WTC11 (cell line): Measurements from ENCODE around the gene ISL2. TPM values are rescaled to one million over a fixed set of nuclear protein-coding genes. Genes with fewer than 3 reads are reported as not detected.

ENCODE experiments used
- ATAC-seq: fragments of 200-7000 bp; cut with Tn5 transposase; 2 replicates; pipeline ENCODE4 v1.10.0; 2021; ENCODE audit warnings: mild to moderate bottlenecking, moderate library complexity
- CTCF ChIA-PET: fragments of 300-600 bp; sonication (Branson Sonifier 250); formaldehyde crosslinking; loops from one replicate; lab custom pipeline; 2021; ENCODE audit warnings: antibody characterized with exemption; lab: Charles Lee
- POLR2A ChIA-PET: fragments of 350-600 bp; sonication (Branson Sonifier 250); formaldehyde crosslinking; loops from one replicate; lab custom pipeline; 2021; ENCODE audit warnings: antibody characterized with exemption; lab: Charles Lee
- DNase-seq: peaks from one replicate; pipeline ENCODE4 v3.0.0; 2021; ENCODE audit warnings: low spot score
- H3K27ac Mint-ChIP-seq: 2 replicates; pipeline ENCODE4 v1.8.0; 2021; ENCODE audit warnings: mixed read lengths
- H3K27me3 Mint-ChIP-seq: 2 replicates; pipeline ENCODE4 v1.8.0; 2021; ENCODE audit warnings: low read depth, mild to moderate bottlenecking, moderate library complexity, mixed read lengths
- H3K36me3 Mint-ChIP-seq: 2 replicates; pipeline ENCODE4 v1.8.0; 2021; ENCODE audit warnings: mixed read lengths
- H3K4me1 Mint-ChIP-seq: 2 replicates; pipeline ENCODE4 v1.8.0; 2022; ENCODE audit warnings: mixed read lengths
- H3K4me3 Mint-ChIP-seq: 2 replicates; pipeline ENCODE4 v1.8.0; 2021; ENCODE audit warnings: mild to moderate bottlenecking, moderate library complexity, mixed read lengths
- H3K9me3 Mint-ChIP-seq: 2 replicates; pipeline ENCODE4 v1.8.0; 2021; ENCODE audit warnings: mixed read lengths
- ARID4B ChIP-seq: sonication (generic); formaldehyde crosslinking; IDR thresholded peaks from 2 replicates; pipeline ENCODE4 v1.8.0; 2023; ENCODE audit warnings: missing genetic modification reagents, mild to moderate bottlenecking, borderline replicate concordance
- ATF1 ChIP-seq: sonication (generic); formaldehyde crosslinking; IDR thresholded peaks from 2 replicates; pipeline ENCODE4 v1.8.1; 2023; ENCODE audit warnings: mild to moderate bottlenecking, moderate library complexity, missing genetic modification reagents
- ATF2 ChIP-seq: sonication (generic); formaldehyde crosslinking; IDR thresholded peaks from 2 replicates; pipeline ENCODE4 v1.8.1; 2022; ENCODE audit warnings: low read depth, missing genetic modification reagents, borderline replicate concordance
- CBFB ChIP-seq: sonication (generic); formaldehyde crosslinking; IDR thresholded peaks from 2 replicates; pipeline ENCODE4 v1.8.1; 2022; ENCODE audit warnings: mild to moderate bottlenecking, low read depth, missing genetic modification reagents
- CDX4 ChIP-seq: fragments of 250-450 bp; sonication (Bioruptor Pico); IDR thresholded peaks from 2 replicates; pipeline ENCODE4 v1.9.0; 2021; ENCODE audit warnings: moderate library complexity, mild to moderate bottlenecking, inconsistent platforms, borderline replicate concordance
- FOXP1 ChIP-seq: sonication (generic); formaldehyde crosslinking; IDR thresholded peaks from 2 replicates; pipeline ENCODE4 v1.8.0; 2022; ENCODE audit warnings: missing genetic modification reagents, mild to moderate bottlenecking, moderate library complexity, borderline replicate concordance
- IRF1 ChIP-seq: sonication (generic); formaldehyde crosslinking; IDR thresholded peaks from 2 replicates; pipeline ENCODE4 v1.8.0; 2023; ENCODE audit warnings: missing genetic modification reagents
- TEAD4 ChIP-seq: sonication (generic); formaldehyde crosslinking; IDR thresholded peaks from 2 replicates; pipeline ENCODE4 v1.8.0; 2022; ENCODE audit warnings: mild to moderate bottlenecking, missing genetic modification reagents
- USF1 ChIP-seq: sonication (generic); formaldehyde crosslinking; IDR thresholded peaks from 2 replicates; pipeline ENCODE4 v1.8.0; 2022; ENCODE audit warnings: mild to moderate bottlenecking, missing genetic modification reagents
- ZBTB43 ChIP-seq: sonication (generic); formaldehyde crosslinking; IDR thresholded peaks from 2 replicates; pipeline ENCODE4 v1.8.1; 2023; ENCODE audit warnings: mild to moderate bottlenecking, missing genetic modification reagents
- ZNF281 ChIP-seq: sonication (generic); formaldehyde crosslinking; IDR thresholded peaks from 2 replicates; pipeline ENCODE4 v1.8.0; 2023; ENCODE audit warnings: mild to moderate bottlenecking, missing genetic modification reagents
- ZNF317 ChIP-seq: sonication (generic); formaldehyde crosslinking; IDR thresholded peaks from 2 replicates; pipeline ENCODE4 v1.8.1; 2023; ENCODE audit warnings: low read depth, mild to moderate bottlenecking, moderate library complexity, missing genetic modification reagents, borderline replicate concordance
- ZNF416 ChIP-seq: fragments of 250-450 bp; sonication (Bioruptor Pico); IDR thresholded peaks from 2 replicates; pipeline ENCODE4 v1.9.0; 2021; ENCODE audit warnings: mild to moderate bottlenecking, inconsistent platforms
- total RNA-seq: library from RNA; stranded (reverse); gene quantifications from 3 replicates; pipeline ENCODE4 v1.2.3, GENCODE V29; 2021

Gene ISL2
- total RNA-seq, 1 experiment from 2014 or later: 0.24 TPM

GRCh38 chr15:76335307-76336253 is 993 bp upstream of the ISL2 start (continued):
- TF ChIP-seq ATF2: peak; percentile 52; the same call in 1 of the 2 replicates
- 0 out of 2 replicates have a peak, but pooled peaks have one; percentile 40 for TF ChIP-seq ZNF416 (CRISPR knock-in tag)
- TF ChIP-seq TEAD4 (CRISPR knock-in tag): peak; percentile 70; the same call in 1 of the 2 replicates
- TF ChIP-seq FOXP1: peak; percentile 93

GRCh38 chr15:76337059-76337695 is 604 bp downstream of the ISL2 start:
- ATAC-seq: no peak
- peak overlapping the region; percentile 73 for H3K4me3 Mint-ChIP-seq
- peaks cover 53% of the 10 kb centered on the region for H3K4me1 Mint-ChIP-seq
- H3K27me3 Mint-ChIP-seq: peaks cover 100% of the 10 kb centered on the region
- no peaks in the 10 kb centered on the region for H3K9me3 Mint-ChIP-seq
- no peaks in the 10 kb centered on the region for H3K36me3 Mint-ChIP-seq
- CTCF ChIA-PET: interaction anchor here (0.5 to 3.3 kb wide), 11 partner anchors 9 to 1514 kb away, joined by 3 to 22 read pairs (median 4); no protein-coding TSS in a partner anchor
- TF ChIP-seq ATF1 (CRISPR knock-in tag) (no peak), USF1 (no peak), CDX4 (no peak), CBFB (CRISPR knock-in tag) (no peak), IRF1 (CRISPR knock-in tag) (no peak)
- H3K27ac Mint-ChIP-seq: no peak overlapping the region
- POLR2A ChIA-PET: interaction anchor here (0.6 to 2.5 kb wide), 4 partner anchors 9 to 1474 kb away, joined by 3 to 29 read pairs (median 6); partner anchors contain the start of gene ETFA
- DNase-seq: no peak

GRCh38 chr15:76337696-76338485 is 1.3 kb downstream of the ISL2 start:
- DNase-seq (peak; percentile 51), ATAC-seq (no peak)
- no peak overlapping the region for H3K27ac Mint-ChIP-seq
- peak overlapping the region; percentile 73 for H3K4me3 Mint-ChIP-seq
- ChIA-PET CTCF (interaction anchor here (3.3 kb wide), 1 partner anchor 9 kb away, joined by 20 read pairs; no protein-coding TSS in a partner anchor), POLR2A (interaction anchor here (0.6 to 2.0 kb wide), 3 partner anchors 9 to 113 kb away, joined by 3 to 9 read pairs (median 3); partner anchors contain the start of gene ETFA)
- no peaks in the 10 kb centered on the region for H3K9me3 Mint-ChIP-seq
- H3K36me3 Mint-ChIP-seq: no peaks in the 10 kb centered on the region
- peaks cover 97% of the 10 kb centered on the region for H3K27me3 Mint-ChIP-seq
- peaks cover 54% of the 10 kb centered on the region for H3K4me1 Mint-ChIP-seq
- peak; percentile 87 for TF ChIP-seq ZNF281 (CRISPR knock-in tag)
- TF ChIP-seq ZNF317: peak; percentile 65; the same call in 1 of the 2 replicates
- TF ChIP-seq ARID4B (CRISPR knock-in tag): peak; percentile 60; the same call in 1 of the 2 replicates
- TF ChIP-seq ZBTB43 (CRISPR knock-in tag): peak; percentile 73; the same call in 1 of the 2 replicates
